ENCODE results near the gene HDLBP. TPM values are rescaled to one million over a fixed set of nuclear protein-coding genes. Genes with fewer than 3 reads are reported as not detected.

HDLBP gene
- total and polyA plus RNA-seq, 10 of the 15 experiments (the other 5 are each of a cell fraction or from before 2014, with no cell fraction given) = 19.5 to 383 (median 249) TPM

DNA sequence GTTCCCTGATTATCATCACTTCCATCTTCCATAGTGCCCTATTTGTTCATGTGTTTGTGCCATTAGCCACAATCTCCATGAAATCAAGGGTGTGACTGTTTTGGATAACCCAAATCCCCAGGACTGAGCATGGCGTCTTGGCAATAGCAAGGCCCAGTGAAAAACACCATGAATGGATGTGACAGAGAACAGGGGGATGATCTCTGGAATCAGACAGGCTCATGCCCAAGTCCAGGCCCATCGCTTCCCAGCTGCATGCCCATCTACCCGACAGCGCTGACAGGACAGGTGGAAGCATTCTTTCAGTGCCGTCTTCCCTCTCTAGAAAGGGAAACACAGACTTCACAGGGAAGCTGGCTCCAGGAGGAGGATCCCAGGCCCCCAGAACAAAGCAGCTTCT lies 50.0 kb downstream of the HDLBP start:
- Histone ChIP-seq H3K9ac (ENCODE audit: control insufficient read depth, insufficient read depth, low read length) (no peak overlapping the region), H3K4me2 (ENCODE audit: control insufficient read depth, insufficient read depth) (no peak overlapping the region), H3K4me1 (ENCODE audit: control insufficient read depth, insufficient read depth, low read length) (peaks cover 5% of the 10 kb centered on the region; the same call in 1 of the 2 replicates), H3K27me3 (replicated peaks in 1 of 2; ENCODE audit: control insufficient read depth in 2 of 2, insufficient read depth in 2 of 2, low read length in 1 of 2) (no peaks in the 10 kb centered on the region), H3K36me3 (ENCODE audit: control insufficient read depth in 2 of 2, insufficient read depth in 2 of 2, low read length in 1 of 2) (peaks cover 30 to 48% of the 10 kb centered on the region in 2 experiments), H2AFZ (ENCODE audit: control insufficient read depth, low read depth, low read length) (no peak overlapping the region), H4K20me1 (ENCODE audit: control insufficient read depth, insufficient read depth) (peaks cover 9% of the 10 kb centered on the region), H3K27ac (ENCODE audit: control insufficient read depth, insufficient read depth) (no peak overlapping the region), H3K9me3 (replicated peaks; ENCODE audit: control insufficient read depth, insufficient read depth, low read length) (no peaks in the 10 kb centered on the region), H3K79me2 (ENCODE audit: control insufficient read depth, insufficient read depth, low read length) (peaks cover 24% of the 10 kb centered on the region), H3K4me3 (no peak overlapping the region)
- DNase-seq (ENCODE audit: low read depth, low spot score) (no peak), FAIRE-seq (no peak), ATAC-seq (no peak)
- no TSS peak for BruUV-seq (replicated peaks)
- intact Hi-C loops (cut with micrococcal nuclease; ENCODE audit: unreplicated experiment) = no loop called here
- ChIA-PET RAD21 (ENCODE audit: unreplicated experiment) (no interaction called here), SMC1A (ENCODE audit: uncharacterized antibody, unreplicated experiment) (no interaction called here), CTCF (interaction anchor here (1.0 kb wide), 1 partner anchor 126 kb away, joined by 3 read pairs; no protein-coding TSS in a partner anchor), POLR2A (interaction anchor here (0.5 kb wide), 1 partner anchor 59 kb away, joined by 5 read pairs; no protein-coding TSS in a partner anchor)
- 88% methylated on average over 5 of the region's 5 CpGs for WGBS (ENCODE audit: insufficient coverage, insufficient replicate concordance, low lambda C conversion rate, missing lambda C conversion rate)
- TF ChIP-seq SIX5 (IDR thresholded peaks at IDR 0.05; ENCODE audit: low read depth, low read length, severe bottlenecking) = no peak
- no peak for TF ChIP-seq RB1 (IDR thresholded peaks at IDR 0.05; ENCODE audit: borderline replicate concordance)
- no peak for TF ChIP-seq JUND (IDR thresholded peaks at IDR 0.05; ENCODE audit: low read depth, low read length)
- no peak for TF ChIP-seq NBN (IDR thresholded peaks at IDR 0.05)
- no peak for TF ChIP-seq ZNF274 (IDR thresholded peaks at IDR 0.05; ENCODE audit: insufficient read depth, insufficient read length)
- TF ChIP-seq, protein P1, sequence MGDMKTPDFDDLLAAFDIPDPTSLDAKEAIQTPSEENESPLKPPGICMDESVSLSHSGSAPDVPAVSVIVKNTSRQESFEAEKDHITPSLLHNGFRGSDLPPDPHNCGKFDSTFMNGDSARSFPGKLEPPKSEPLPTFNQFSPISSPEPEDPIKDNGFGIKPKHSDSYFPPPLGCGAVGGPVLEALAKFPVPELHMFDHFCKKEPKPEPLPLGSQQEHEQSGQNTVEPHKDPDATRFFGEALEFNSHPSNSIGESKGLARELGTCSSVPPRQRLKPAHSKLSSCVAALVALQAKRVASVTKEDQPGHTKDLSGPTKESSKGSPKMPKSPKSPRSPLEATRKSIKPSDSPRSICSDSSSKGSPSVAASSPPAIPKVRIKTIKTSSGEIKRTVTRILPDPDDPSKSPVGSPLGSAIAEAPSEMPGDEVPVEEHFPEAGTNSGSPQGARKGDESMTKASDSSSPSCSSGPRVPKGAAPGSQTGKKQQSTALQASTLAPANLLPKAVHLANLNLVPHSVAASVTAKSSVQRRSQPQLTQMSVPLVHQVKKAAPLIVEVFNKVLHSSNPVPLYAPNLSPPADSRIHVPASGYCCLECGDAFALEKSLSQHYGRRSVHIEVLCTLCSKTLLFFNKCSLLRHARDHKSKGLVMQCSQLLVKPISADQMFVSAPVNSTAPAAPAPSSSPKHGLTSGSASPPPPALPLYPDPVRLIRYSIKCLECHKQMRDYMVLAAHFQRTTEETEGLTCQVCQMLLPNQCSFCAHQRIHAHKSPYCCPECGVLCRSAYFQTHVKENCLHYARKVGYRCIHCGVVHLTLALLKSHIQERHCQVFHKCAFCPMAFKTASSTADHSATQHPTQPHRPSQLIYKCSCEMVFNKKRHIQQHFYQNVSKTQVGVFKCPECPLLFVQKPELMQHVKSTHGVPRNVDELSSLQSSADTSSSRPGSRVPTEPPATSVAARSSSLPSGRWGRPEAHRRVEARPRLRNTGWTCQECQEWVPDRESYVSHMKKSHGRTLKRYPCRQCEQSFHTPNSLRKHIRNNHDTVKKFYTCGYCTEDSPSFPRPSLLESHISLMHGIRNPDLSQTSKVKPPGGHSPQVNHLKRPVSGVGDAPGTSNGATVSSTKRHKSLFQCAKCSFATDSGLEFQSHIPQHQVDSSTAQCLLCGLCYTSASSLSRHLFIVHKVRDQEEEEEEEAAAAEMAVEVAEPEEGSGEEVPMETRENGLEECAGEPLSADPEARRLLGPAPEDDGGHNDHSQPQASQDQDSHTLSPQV (IDR thresholded peaks at IDR 0.05) = no peak
- no peak for TF ChIP-seq MTA2 (IDR thresholded peaks at IDR 0.05; ENCODE audit: low read depth)
- TF ChIP-seq ZSCAN29 (IDR thresholded peaks at IDR 0.05) = no peak
- TF ChIP-seq, protein P2, sequence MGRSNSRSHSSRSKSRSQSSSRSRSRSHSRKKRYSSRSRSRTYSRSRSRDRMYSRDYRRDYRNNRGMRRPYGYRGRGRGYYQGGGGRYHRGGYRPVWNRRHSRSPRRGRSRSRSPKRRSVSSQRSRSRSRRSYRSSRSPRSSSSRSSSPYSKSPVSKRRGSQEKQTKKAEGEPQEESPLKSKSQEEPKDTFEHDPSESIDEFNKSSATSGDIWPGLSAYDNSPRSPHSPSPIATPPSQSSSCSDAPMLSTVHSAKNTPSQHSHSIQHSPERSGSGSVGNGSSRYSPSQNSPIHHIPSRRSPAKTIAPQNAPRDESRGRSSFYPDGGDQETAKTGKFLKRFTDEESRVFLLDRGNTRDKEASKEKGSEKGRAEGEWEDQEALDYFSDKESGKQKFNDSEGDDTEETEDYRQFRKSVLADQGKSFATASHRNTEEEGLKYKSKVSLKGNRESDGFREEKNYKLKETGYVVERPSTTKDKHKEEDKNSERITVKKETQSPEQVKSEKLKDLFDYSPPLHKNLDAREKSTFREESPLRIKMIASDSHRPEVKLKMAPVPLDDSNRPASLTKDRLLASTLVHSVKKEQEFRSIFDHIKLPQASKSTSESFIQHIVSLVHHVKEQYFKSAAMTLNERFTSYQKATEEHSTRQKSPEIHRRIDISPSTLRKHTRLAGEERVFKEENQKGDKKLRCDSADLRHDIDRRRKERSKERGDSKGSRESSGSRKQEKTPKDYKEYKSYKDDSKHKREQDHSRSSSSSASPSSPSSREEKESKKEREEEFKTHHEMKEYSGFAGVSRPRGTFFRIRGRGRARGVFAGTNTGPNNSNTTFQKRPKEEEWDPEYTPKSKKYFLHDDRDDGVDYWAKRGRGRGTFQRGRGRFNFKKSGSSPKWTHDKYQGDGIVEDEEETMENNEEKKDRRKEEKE (IDR thresholded peaks at IDR 0.05) = no peak
- no peak for TF ChIP-seq RAD21 (IDR thresholded peaks at IDR 0.05; ENCODE audit: insufficient read depth, low read depth, low read length)
- TF ChIP-seq CEBPB (IDR thresholded peaks at IDR 0.05; ENCODE audit: borderline replicate concordance in 1 of 2, low read depth in 2 of 2, low read length in 2 of 2) = no peak
- TF ChIP-seq, protein P3, sequence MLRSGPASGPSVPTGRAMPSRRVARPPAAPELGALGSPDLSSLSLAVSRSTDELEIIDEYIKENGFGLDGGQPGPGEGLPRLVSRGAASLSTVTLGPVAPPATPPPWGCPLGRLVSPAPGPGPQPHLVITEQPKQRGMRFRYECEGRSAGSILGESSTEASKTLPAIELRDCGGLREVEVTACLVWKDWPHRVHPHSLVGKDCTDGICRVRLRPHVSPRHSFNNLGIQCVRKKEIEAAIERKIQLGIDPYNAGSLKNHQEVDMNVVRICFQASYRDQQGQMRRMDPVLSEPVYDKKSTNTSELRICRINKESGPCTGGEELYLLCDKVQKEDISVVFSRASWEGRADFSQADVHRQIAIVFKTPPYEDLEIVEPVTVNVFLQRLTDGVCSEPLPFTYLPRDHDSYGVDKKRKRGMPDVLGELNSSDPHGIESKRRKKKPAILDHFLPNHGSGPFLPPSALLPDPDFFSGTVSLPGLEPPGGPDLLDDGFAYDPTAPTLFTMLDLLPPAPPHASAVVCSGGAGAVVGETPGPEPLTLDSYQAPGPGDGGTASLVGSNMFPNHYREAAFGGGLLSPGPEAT (IDR thresholded peaks at IDR 0.05; ENCODE audit: low read depth) = no peak
- TF ChIP-seq, protein P4, sequence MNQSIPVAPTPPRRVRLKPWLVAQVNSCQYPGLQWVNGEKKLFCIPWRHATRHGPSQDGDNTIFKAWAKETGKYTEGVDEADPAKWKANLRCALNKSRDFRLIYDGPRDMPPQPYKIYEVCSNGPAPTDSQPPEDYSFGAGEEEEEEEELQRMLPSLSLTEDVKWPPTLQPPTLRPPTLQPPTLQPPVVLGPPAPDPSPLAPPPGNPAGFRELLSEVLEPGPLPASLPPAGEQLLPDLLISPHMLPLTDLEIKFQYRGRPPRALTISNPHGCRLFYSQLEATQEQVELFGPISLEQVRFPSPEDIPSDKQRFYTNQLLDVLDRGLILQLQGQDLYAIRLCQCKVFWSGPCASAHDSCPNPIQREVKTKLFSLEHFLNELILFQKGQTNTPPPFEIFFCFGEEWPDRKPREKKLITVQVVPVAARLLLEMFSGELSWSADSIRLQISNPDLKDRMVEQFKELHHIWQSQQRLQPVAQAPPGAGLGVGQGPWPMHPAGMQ (IDR thresholded peaks at IDR 0.05; ENCODE audit: borderline replicate concordance) = no peak
- no peak for TF ChIP-seq RUNX3 (IDR thresholded peaks at IDR 0.05; ENCODE audit: low read length)
- no peak for TF ChIP-seq ATF7 (IDR thresholded peaks at IDR 0.05; ENCODE audit: low read depth)
- in situ Hi-C loops (cut with MboI) = no loop called here

All from GM12878 (cell line).